Activated CD4-positive, CD25-positive, alpha-beta regulatory T cell treated with anti-CD3 and anti-CD28 coated beads, Interleukin-2, amount 50 U/mL, for 72 hours (primary cell): ENCODE data around the gene LGALS9.
"Not testable (repeated sequence)": the region's sequence is repeated elsewhere in the genome, so short reads cannot be mapped to it uniquely, and the experiment has no call there.

Source experiments
- DNase-seq: peaks from one replicate; pipeline ENCODE4 v3.0.0; 2021

Gene LGALS9

DNA sequence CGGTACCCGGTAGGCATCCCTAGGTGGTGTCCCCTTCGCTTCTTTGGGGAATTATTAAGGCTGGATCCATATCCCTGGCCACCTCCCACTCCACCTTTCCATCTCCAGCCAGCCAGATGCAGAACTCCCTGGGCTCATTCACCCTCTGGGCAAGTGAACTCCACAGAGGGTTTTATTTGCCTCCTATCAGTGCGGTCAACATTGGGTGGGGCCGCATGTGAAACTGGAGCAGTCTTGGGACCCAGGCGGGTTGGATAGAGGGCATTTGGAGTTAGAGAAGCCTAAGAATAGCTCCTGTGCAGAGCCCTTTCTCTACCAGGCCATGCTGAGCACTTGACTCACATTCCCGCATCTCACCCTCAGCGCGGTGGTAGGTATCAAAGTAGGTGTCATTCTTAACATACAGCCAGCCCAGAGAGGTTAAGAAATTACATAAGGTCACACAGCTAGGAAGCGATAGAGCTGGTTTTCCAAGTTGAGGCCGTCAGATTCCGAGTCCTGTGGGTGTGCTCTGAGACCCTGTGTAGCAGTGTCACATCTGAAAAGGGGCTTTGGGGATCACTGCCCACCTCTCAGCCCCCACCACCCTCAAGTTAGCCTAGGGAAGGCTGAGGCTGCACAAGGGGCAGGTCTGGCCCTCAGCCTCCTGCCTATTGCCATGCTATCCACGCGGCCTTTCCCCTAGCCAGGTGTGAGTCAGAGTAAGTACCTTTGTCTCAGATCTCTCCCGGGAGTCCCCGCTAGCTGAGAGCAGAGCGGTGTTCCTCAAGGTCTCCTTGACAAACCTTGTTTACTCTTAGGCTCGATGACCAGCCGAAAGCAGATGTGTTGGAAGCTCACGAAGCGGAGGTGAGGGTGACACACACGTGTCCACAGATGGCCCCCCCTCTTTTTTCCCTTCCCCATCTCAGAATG, 26.9 kb upstream of the LGALS9 start:
- no peak for DNase-seq

GRCh38 chr17:27605409-27605808, 25.6 kb upstream of the LGALS9 start:
- DNase-seq = no peak

- DNase-seq = no peak
Observed at GRCh38 chr17:27607521-27608091, 23.4 kb upstream of the LGALS9 start.

DNA sequence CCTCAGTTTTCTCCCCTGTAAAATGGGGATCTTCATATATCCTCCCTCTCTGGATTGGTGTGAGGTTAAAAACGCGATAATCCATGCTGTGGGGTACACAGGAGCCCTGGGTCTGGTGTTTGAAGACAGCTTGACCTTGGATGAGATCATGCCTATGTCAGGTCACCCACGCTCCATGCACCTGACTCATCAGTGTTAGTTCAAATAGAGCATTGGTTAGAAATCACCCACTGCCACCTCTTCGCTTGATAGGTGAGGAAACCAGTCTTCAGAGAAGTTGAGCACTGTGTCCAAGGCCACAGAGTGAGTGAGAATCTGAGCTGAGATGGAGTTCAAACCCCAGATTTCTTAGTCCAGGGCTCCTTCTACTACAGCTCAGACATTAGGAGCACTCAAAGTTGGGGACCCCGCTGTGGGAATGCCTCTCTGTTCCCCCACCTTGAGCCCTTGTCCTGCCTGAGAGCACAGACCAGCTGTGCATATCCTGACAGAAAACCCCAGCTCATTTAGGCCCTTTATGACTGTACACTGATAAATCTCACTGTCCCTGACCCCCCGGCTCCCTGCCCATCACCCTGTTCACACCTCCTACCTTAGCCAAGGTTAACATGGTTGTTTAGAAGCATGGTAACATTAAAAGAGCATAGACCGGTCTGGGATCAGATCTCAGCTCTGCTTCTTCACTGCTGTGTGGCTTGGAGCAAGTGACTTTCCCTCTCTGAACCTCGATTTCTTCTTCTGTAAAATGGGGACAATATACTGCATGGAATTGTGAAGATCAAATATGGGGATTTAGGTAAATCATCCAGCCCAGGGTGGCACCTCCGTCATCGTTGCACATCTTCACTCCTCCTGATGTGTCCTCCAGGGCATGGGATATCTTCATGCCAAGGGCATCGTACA, 22.4 kb upstream of the LGALS9 start:
- no peak for DNase-seq

DNA sequence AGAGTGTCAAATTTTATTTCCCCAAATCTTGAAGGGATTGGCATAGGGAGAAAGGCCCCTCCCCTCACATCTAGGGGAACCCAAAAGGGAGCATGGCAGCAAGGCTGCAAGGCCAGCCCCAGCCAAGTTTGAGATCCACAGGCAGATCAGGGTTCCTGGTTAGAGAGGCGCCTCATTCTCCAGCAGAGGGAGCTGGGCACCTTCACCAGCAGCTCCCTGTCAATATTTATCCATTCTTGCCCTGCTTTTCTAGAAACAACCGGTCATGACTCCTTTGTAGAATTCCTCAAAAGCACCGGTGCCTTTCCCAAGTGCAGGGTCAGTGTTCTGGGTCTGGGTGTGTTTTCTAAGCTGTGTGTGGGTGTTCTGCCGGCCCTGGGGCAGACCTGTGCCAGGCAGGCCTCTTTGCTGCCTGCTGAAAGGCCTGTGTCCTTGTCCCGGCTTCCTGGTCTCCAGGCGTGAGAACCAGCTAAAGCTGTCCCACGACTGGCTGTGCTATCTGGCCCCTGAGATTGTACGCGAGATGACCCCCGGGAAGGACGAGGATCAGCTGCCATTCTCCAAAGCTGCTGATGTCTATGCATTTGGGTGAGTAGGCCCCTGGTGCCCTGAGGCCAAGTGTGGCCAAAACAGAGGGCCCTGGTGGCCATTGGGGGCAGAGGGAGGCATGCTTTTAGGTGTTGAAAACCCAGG, 21.2 kb upstream of the LGALS9 start:
- DNase-seq = no peak

DNA sequence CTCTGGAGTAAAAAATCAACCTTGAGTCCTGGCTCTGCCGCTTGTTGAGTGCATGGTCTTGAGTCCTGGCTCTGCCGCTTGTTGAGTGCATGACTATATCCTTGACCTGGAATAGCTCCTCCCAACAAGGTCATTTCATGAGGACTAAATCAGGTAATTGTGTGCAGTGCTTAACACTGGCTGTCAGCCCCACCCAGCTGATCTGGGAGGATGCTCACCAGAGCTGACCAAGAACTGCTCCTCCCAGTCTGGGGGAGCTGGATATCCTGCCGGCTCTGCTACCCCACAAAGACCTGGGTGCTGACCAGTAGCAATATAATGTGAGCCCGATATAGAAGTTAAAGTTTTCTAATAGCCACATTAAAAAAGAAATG, 20.7 kb upstream of the LGALS9 start:
- no peak for DNase-seq

- no peak for DNase-seq
Observed at GRCh38 chr17:27612160-27612770, 18.7 kb upstream of the LGALS9 start.

DNA sequence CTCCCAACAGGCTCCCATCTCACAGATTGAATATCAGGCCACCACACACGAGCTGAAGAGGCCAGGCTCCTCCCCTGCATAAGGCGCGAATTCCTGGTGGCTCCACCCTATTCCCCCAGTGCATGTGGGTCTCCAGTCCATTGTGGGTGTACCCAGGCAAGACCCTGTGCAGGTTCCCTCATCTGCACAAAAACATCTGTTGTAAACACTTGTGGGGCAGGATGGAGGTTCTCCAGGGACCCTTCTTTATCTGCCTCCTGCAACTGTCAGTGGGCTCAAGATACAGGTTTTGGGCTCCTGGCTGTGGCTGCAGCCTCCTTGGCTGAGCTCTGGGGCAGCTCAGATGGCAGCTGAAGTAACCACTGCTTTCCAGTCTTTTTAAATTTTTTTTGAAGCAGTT, 17.6 kb upstream of the LGALS9 start:
- DNase-seq = no peak

DNA sequence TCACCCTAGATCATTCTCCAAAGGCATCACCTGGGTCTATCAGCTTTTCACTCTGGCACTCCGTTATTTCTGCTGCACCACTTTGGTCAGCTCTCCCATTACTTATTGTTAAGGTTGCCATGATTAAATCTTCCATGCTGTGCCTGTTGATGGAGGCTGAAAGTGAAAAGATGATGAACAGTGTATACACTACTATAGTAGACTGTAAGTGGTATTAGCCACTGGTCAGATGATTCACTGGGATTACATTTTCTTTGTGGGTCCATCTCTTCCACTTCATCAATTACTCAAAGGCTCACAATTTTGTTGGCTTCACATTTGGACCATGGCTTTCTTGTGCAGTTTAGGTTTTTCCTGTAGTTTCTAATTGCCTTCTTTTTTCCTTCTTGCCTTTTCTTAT, 15.9 kb upstream of the LGALS9 start:
- DNase-seq = no peak

GRCh38 chr17:27616414-27616813, 14.6 kb upstream of the LGALS9 start:
- DNase-seq = no peak

DNA sequence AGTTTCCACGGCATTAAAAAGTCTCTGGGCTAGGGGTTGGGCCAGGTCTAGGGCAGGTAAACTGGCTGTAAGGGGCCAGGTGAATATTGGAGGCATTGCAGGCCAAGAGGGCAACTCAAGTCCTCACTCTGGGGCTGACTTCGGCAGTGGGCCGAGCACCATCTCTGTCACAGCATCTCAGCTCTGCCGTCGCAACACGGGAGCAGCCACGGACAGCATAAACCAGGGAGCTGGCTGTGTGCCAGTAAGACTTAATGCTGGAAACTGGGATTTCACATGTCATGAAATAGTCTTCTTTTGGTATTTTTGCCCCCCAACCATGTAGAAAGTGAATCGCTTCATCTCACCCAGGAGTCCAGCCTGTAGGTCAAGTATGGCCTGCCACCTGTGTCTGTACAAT, 12.6 kb upstream of the LGALS9 start:
- DNase-seq = no peak

GRCh38 chr17:27620721-27621120, 10.3 kb upstream of the LGALS9 start:
- no peak for DNase-seq

DNA sequence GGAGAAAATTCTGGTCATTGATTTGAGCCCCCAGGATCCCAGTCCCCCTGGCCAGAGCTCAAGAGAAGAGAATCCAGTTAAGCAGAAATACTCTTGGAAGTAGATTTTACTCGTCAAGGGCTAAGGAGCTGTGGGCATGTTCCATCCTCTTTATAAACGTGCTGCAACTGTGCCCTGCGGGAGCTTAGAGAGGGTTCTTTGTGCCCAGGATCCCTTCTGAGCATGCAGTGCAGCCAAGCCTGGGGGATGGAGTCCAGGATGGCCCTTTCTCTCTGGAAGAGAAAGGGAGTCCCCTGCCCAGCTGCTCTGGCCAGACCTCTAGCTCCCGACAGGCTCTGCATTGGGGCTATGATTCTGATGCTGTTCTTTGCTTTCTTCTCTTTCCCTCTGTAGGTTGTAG, 9.5 kb upstream of the LGALS9 start:
- DNase-seq = no peak

GRCh38 chr17:27621942-27622559, 8.9 kb upstream of the LGALS9 start:
- no peak for DNase-seq

DNA sequence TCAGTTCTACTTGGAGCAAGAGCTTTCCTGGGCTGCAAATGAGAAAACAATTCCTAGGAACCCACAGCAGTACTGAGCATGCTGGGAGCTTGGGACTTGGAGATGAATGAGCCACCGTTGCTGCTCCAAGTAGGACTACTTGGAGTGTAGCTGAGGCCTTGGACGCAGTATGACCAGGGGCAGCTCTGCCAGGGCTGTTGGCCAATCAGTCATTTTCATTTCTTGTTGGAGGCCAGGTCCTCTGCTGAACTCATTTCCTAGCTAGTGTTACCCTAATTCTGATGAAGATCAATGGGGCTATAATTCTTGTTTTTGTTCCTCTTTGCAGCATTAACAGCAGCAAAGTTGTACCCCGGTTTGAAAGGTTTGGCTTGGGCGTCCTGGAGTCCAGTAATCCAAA, 8.0 kb upstream of the LGALS9 start:
- no peak for DNase-seq

DNA sequence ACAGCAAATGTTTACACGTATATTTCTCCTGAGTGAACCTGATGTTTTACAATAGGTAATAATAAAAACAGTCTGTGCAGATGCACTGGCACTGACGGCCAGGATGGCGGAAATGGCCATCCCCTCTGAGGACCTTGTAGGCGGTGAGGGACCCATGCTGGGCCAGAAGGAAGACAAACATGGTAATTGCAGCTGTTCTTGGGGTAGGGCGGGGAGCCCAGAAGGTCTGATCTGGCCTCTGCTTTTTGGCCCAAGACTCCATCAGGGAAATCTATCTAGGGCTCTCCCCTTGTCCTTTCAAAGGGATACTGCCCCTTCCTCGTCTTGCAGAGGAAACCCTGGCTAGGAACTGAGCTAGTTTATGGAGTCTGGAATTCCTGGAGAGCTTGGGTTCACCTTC, 7.4 kb upstream of the LGALS9 start:
- DNase-seq = no peak

- no peak for DNase-seq
Observed at GRCh38 chr17:27624539-27624938, 6.4 kb upstream of the LGALS9 start.

DNA sequence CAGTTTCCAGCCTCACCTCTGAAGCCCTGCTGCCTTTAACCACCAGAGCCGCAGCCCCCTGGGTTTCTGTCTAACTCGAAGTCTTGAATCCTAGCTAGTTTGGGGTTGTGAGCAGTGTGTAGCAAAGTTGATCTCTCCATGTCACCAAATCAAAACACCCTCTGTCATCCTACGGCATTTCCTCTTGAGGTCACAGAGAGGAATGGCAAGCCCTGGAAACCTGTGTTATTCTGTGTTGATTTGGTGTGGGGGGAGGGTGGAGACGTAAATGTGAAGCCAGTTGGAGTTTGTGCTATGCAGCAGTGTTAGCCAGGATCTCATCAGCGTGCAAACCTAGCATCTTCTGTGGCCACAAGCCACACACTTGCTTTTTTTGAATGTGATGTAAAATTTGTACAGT, 5.1 kb upstream of the LGALS9 start:
- DNase-seq = no peak

DNA sequence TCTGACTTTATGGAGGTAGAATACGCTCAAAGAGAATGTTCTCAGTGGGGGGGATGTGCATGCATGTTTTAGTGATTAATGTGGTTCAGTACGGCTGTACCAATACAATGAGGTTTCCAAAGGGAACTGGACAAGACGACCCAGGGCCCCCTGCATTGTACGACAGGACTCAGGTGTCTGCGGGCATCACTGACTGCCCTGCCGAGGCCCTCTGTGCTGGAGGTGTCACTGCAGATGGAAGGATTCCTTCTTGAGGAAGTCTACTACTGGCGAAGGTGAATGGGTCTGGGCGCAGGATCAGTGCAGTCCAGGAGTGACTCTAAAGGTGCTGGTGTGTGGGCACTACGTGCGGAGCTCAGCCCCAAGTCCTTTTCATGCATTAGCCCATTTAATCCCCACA, 3.5 kb upstream of the LGALS9 start:
- no peak for DNase-seq

DNA sequence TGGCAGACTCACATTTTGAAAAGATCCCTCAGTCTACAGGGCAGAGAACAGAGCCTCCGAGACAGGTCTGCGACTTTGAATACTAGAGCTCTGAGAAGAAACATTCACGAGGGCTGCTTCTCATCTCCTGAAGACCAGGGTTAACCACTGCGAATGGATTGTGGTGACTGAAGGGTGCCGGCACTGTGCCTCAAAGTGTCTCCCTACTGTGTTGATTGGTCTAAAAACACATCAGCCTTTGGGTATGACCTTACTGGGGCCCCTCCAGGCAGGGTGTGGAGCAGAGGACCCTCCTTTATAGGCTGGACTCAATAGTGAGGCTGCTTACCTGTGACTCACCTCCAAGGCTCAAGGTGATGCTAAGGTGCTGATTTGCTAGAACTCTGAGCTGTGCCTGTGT, 2.6 kb upstream of the LGALS9 start:
- DNase-seq = no peak

- DNase-seq = not testable (repeated sequence)
Observed at GRCh38 chr17:27629260-27629659, 1.7 kb upstream of the LGALS9 start.

- DNase-seq = no peak
Observed at GRCh38 chr17:27631411-27631760, 398 bp downstream of the LGALS9 start.
